Sigmoid colon (tissue), 4 donors: ENCODE data around the gene CLDN10.

ENCODE experiments used
- EP300 ChIP-seq, 4 donors: sonication (generic); formaldehyde crosslinking; IDR thresholded peaks; one replicate each; pipeline ENCODE4 v1.6.1; 2017; ENCODE audit warnings: antibody characterized with exemption in 4 of 4
- TF ChIP-seq, protein P1 (sequence below), 4 experiments: fragments of 450-650 bp in 3 of 4; fragments of 200-600 bp in 1 of 4; IDR thresholded peaks; one replicate each; pipeline ENCODE4 v1.5.1; 2016 to 2019; ENCODE audit warnings: antibody characterized with exemption in 4 of 4, mild to moderate bottlenecking in 3 of 4, moderate library complexity in 2 of 4

GRCh38 chr13:95620825-95621498, 68.4 kb downstream of the CLDN10 start:
- TF ChIP-seq EP300 (IDR thresholded peaks at IDR 0.05): no peak
- TF ChIP-seq, protein P1, sequence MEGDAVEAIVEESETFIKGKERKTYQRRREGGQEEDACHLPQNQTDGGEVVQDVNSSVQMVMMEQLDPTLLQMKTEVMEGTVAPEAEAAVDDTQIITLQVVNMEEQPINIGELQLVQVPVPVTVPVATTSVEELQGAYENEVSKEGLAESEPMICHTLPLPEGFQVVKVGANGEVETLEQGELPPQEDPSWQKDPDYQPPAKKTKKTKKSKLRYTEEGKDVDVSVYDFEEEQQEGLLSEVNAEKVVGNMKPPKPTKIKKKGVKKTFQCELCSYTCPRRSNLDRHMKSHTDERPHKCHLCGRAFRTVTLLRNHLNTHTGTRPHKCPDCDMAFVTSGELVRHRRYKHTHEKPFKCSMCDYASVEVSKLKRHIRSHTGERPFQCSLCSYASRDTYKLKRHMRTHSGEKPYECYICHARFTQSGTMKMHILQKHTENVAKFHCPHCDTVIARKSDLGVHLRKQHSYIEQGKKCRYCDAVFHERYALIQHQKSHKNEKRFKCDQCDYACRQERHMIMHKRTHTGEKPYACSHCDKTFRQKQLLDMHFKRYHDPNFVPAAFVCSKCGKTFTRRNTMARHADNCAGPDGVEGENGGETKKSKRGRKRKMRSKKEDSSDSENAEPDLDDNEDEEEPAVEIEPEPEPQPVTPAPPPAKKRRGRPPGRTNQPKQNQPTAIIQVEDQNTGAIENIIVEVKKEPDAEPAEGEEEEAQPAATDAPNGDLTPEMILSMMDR (IDR thresholded peaks at IDR 0.05): no peak
